ENCODE data around the gene STAG2.
"Not testable (repeated sequence)": the region's sequence is repeated elsewhere in the genome, so short reads cannot be mapped to it uniquely, and the experiment has no call there.

STAG2 gene

GRCh38 chrX:123961268-123962005 lies at the start of gene STAG2:
TSS of gene STAG2 (plus strand) at chrX:123961706. CDS start at chrX:124022628, 60,922 bp downstream.
- peak; percentile 82 for DNase-seq

- DNase-seq, result no peak
Measured at GRCh38 chrX:123917069-123917468, 44.4 kb upstream of the STAG2 start.

GRCh38 chrX:123918106-123918721 lies 43.3 kb upstream of the STAG2 start:
- no peak for DNase-seq

DNA sequence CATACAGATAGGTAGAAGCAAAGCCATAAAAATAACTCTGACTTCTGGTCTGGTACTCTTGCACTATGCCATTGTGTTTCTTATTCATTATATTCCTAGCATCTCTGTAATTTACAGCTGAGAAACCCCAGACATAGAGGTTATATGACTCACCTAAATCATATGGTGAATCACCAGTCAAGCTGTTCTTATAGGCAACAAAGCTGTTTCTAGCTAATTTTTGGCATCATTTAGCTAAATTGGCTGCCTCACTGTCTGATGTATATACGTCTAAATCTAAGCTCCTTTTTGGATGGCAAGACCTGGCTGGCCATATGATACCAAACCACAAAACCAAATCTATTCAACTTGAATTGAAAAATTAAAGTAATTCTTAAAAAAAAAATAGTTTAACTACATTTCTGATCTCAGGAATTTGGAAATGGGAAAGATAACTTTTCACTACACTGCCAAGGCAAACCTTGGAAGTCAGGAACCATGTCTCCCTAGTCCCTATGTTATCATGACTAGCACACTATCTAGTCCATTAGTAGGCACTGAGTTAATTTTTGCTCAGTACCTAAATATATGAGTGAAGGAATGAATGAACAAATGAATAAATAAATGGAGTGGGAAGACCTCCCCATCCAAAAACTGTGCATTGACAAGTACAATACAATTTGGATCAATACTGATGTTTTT lies 41.3 kb upstream of the STAG2 start:
- DNase-seq, result no peak

GRCh38 chrX:123923211-123923610 lies 38.3 kb upstream of the STAG2 start:
- DNase-seq, result no peak

- no peak for DNase-seq
Measured at GRCh38 chrX:123924186-123924585, 37.3 kb upstream of the STAG2 start.

- no peak for DNase-seq
Measured at GRCh38 chrX:123927845-123928244, 33.7 kb upstream of the STAG2 start.

DNA sequence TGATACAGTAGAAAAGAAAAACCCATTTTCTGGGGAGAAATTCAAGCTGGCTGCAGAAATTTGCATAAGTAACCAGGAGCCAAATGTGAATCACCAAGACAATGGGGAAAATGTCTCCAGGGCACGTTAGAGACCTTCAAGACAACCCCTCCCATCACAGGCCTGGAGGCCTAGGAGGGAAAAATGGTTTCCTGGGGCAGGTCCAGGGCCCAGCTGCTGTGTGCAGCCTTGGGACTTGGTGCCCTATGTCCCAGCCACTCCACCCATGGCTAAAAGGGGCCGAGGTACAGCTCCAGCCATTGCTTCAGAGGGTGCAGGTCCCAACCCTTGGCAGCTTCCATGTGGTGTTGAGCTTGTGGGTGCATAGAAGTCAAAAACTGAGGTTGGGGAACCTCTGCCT lies 29.5 kb upstream of the STAG2 start:
- DNase-seq, result not testable (repeated sequence)

- DNase-seq, result no peak
Measured at GRCh38 chrX:123943074-123943473, 18.4 kb upstream of the STAG2 start.

GRCh38 chrX:123943488-123943887 lies 18.0 kb upstream of the STAG2 start:
- no peak for DNase-seq

- no peak for DNase-seq
Measured at GRCh38 chrX:123949846-123950245, 11.7 kb upstream of the STAG2 start.

DNA sequence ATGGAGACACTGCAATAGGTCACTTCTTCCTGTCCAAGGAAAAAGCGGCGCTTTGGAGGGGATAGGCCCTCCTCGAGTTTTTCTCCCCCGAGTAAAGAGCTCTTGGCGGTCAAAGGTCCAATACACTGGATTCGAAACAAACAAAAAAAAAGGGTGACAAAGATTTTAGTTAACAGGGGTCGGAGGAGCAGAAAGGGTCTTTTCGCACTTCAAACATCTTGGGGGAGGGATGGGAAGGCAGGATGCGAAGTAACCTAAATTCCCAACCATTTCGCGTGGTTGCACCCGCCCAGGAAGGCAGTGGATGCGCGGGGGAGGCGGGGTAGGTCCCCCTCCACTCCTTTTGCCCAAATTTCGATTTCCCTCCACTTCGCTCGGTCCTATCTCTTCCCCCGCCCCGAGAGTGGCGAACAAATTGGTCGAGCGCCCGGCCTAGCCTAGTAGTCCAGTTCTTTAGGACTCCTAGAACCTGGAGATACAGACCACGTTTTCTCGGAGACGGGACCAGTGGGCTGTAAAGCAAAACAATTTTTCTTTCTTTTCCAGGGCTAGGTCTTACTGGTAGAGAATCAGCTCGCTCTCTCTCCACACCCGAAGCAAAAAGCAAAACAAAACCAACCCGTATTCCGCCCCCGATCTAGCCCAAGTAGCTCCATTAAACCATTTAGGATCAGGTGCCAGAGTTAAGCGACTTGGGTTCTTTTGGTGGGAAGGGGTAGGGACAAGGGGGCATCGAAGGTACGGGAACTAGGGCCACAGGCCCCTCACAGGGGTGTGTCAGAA lies 2.0 kb upstream of the STAG2 start:
- no peak for DNase-seq

GRCh38 chrX:123960956-123961267 lies 594 bp upstream of the STAG2 start:
- DNase-seq, result no peak

DNA sequence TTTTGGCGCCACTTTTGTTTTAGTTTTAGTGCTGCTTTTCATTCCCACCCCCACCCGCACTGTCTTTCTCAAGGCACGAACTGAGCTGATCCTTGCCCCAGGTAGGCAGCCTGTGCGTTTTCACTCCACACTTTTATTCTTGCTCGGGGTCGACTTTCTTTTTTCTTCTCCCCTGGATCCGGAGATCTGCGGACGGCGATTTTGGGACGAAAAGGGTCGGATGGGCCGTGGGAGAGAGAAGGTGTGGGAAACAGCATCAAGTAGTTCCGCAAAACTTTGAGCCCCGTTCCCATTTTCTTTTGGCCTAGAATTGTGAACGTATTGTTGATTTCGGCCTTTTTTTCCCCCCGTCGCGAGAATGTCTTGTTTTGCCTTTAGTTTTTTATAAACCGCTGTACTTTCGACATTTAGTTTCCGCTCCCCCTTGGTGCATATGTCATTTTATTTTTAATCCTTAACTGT lies 531 bp downstream of the STAG2 start:
- DNase-seq, result no peak

DNA sequence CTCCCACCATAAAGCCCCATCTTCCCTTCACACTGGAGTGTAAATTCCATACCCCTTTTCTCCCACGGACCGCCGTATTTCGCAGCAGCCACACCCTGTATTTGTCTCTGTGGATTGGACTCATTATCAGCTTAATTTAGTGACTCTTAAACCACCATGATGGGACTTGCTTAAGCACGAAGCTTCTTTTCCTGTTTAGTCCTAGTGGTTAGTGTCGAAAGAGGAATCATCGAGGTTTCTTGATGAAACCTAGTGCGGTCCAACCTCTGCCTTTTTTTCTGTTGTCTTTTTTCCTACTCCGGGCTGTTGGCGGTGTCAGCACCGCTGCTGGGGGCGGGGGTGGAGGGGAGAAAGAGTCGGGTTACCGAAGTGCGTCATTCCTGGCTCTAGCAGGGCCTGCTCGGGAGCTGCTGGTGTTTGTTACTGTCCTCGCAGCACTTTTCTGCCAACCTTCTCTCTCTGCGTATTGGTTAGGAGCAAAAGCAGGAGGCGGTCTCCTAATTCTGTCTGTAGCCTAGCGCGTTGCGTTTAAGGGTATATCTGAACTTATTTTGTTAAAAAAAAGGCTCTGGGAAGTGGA lies 1.4 kb downstream of the STAG2 start:
- peak; percentile 85 for DNase-seq

DNA sequence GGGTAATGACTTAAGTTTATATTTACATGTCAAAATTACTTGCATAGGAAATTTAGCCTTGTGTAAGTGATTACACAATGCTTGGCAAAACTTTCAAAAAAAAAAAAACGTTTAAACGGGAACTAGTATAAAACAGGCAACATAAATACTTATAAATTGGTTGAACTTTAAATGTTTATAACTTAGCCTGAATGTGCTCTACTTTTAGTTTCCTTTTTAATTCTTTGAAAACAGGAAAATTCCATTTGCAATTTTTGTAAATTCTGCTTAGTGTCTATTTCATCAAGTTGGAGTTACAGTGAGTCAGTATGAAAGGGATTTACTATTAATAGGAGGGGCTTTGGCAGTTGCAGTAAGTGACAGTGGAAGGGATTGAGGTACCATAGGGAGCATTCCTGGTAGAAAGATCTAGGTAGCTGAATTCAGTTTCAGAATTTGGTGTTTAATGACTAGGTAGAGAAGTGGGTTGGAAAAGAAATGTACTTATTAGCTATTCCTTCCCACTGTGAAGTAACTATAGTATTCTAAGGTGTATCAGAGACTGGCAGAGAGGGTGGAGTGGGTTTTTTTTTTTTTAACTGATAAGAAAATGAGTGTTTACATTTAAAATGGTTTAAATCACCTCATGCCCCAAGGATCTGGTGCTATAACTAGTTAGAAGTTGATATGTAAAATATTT lies 2.8 kb downstream of the STAG2 start:
- no peak for DNase-seq

GRCh38 chrX:123965712-123966111 lies 4.2 kb downstream of the STAG2 start:
- DNase-seq, result no peak

DNA sequence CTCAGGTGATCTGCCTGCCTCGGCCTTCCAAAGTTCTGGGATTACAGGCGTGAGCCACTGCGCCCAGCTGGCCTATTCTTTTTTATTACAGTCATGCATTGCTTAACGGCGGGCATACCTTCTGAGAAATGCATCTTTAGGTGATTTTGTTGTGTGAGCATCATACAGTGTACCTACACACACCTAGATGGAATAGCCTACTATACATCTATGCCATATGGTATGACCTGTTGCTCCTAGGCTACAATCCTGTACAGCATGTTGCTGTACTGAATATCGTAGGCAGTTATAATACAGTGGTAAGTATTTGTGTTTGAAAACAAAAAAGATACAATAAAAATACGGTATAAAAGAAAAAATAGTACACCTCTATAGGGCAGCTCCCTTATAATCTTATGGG lies 6.0 kb downstream of the STAG2 start:
- DNase-seq, result no peak

GRCh38 chrX:123968383-123969050 lies 7.0 kb downstream of the STAG2 start:
- DNase-seq, result no peak

GRCh38 chrX:123971982-123972381 lies 10.5 kb downstream of the STAG2 start:
- no peak for DNase-seq

GRCh38 chrX:123973921-123974320 lies 12.4 kb downstream of the STAG2 start:
- no peak for DNase-seq

- DNase-seq, result no peak
Measured at GRCh38 chrX:123975180-123975579, 13.7 kb downstream of the STAG2 start.
